ENCODE results near the gene UAP1. TPM values are rescaled to one million over a fixed set of nuclear protein-coding genes. Genes with fewer than 3 reads are reported as not detected.

UAP1 gene
- 27.4 TPM for total RNA-seq
- long read RNA-seq, transcript UAP1-201 (11 exons, 2,377 nt), result major isoform, 53 of 85 reads
- long read RNA-seq, partial matches to known transcripts, result 3 of 85 reads
- long read RNA-seq, other reads (novel, unspliced or antisense), result 27 of 85 reads

DNA sequence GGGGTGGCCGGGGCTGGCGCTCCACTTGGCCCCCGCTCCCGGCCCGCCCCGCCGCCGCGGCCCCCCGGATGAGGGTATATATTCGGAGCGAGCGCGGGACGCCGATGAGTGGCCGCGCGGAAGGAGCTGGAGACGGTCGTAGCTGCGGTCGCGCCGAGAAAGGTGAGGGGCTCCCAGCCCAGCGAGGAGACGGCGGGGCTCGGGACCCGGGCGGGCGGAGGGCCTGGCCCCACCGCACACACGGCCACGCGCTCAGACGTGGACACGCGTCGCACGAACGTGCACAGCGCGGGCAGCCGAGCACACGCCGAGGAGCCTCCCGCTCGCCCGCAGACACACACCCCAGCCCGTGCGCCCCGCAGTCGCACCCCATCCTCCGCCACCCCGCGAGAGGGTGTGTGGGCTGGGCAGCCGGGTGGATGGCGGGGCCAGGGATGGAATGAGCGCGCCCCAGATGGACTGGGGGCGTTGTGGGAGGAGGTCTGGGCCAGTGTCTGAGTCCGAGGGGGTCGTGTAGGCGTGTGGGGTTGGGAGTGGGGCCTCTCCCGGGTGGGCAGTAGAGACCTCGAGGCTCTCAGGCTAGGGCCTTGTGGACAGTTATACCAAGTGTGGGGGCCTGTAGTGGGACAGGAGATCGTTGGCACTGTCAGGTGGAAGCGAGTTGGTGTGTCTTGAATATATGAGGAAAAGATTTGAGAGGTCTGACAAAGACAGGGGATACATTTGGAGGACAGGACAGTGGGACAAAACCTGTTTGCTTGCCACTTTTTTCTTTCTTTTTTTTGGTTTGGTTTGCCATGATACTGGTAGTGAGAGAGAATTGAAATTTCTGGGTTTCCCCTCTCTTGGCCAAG is at the start of gene UAP1:
TSS of gene UAP1 (plus strand) at position 107 of the 854 bp plus-strand sequence. CDS start 4,347 bp downstream, outside the sequence.
- intact Hi-C loops (cut with DNase I), result no loop called here
- peak; percentile 40 for ATAC-seq (ENCODE audit: poor library complexity)
- DNase-seq, result no peak

DNA sequence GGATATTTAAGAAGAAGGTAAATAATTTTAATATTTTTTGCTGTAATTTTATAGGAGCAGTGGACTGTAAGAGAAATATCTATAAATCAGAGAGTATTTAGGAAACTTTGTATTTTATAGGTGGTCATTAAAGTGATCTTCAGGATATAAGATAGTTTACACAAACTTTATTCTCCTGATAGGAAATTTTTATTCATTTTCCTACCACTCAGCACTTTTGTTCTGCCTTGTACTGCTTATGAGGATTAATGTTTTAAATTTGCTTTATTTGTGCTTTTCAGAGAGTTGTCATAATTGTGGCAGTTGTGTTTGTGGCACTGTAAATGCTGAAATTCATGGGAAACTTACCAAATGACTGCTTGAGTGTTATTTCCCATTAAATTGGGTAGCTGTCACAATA is 34.2 kb upstream of the UAP1 start:
- no peak for ATAC-seq (ENCODE audit: poor library complexity)
- no peak for DNase-seq
- intact Hi-C loops (cut with DNase I), result no loop called here

DNA sequence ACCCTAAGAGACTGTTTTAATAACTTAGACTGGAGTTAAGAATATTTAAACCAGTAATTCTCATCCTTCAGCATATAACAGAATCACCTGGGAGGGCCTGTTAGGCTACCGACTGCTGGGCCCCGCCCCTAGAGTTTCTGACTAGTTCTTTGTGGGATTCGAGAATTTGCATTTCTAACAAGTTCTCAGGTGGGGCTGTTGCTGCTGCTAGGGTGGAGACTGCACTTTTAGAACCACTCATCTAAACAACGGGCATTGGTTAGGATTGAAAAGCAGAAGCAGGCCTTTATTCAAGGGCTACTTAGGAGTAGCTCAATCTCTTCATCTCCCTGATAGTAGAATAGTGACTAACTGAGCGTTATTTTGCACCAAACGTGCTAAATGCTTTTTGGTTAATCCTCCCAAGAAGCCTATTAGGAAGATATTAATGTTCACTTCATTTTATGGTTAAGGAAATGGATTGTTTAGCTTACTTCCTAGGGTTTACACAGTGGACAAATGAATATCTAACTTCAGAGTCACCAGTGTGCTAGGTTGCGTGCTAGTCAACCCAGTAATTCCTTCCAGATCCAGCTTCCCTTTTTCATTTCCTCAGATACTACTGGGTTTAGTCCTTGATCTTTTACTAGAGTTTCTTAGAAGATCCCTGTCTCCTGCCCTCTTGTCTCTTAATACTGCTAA is 31.1 kb upstream of the UAP1 start:
- no peak for ATAC-seq (ENCODE audit: poor library complexity)
- DNase-seq, result no peak
- intact Hi-C loops (cut with DNase I), result no loop called here

DNA sequence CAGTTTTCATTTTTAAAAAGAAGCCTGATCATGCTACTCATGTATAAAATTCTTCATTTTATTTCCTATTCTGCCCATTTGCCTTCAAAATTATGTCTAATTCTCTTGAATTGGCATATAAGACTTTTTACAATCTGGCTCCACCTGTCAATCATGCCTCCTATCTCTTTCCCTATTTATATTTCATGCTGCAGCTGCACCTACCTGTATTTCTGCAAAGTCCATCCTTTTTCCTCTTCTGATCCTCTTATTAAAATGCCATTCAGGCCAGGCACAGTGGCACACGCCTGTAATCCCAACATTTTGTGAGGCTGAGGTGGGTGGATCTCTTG is 30.6 kb upstream of the UAP1 start:
- DNase-seq (no peak), ATAC-seq (ENCODE audit: poor library complexity) (no peak)
- intact Hi-C loops (cut with DNase I), result no loop called here

DNA sequence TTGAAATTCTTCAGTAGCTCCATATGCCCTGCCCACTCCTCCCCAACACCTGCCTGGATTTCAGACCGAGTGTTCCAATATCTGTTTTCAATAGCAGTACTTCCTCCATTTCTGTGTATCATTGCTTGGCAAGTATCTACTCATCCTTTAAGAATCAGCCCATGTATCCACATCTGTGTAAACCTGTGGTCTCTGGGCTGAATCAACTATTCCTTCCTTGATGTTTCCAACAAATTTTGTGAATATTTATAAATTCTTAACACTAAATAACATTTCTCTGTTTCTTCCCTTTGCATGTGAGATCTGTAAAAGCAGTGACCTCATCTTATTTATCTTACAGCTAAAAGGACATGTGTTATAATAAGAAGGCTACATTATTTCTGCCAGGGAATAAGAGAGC is 26.0 kb upstream of the UAP1 start:
- ATAC-seq (ENCODE audit: poor library complexity) (no peak), DNase-seq (no peak)
- intact Hi-C loops (cut with DNase I), result no loop called here

DNA sequence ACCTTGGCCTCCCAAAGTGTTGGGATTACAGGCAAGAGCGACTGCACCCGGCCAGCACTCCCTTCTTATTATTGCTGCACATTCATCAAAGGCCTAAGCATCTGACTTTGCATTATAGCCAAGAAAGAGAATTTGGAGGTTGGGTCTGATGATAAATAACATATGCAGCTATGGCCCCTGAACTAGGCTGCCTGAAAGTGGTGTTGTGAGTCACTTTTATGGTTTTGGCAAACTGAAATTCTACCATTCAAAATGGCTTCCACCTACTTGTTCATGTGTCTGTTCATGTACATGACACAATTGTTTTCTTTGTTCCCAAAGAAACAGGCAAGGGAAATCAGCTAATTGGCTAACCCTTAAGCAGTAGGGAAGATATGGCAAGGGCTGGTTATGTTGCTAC is 25.0 kb upstream of the UAP1 start:
- intact Hi-C loops (cut with DNase I), result no loop called here
- DNase-seq (no peak), ATAC-seq (ENCODE audit: poor library complexity) (no peak)

DNA sequence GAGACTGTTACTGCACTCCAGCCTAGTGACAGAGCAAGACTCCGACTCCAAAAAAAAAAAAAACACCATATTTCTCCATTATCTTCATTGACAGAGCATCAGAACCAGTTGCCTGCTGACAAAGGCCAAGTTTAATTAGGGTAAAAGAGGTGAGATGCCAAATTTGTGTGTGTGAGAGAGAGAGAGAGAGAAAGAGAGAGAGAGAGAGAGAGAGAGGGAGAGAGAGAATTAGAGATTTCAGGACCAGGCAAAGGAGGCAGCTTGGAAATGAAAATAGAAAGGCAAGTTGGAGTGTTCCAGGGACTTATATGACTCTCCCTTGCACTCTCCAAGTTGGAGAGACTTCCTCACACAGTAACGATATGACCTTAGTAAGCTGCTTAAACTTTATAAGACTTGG is 24.3 kb upstream of the UAP1 start:
- DNase-seq (no peak), ATAC-seq (ENCODE audit: poor library complexity) (no peak)
- intact Hi-C loops (cut with DNase I), result no loop called here

DNA sequence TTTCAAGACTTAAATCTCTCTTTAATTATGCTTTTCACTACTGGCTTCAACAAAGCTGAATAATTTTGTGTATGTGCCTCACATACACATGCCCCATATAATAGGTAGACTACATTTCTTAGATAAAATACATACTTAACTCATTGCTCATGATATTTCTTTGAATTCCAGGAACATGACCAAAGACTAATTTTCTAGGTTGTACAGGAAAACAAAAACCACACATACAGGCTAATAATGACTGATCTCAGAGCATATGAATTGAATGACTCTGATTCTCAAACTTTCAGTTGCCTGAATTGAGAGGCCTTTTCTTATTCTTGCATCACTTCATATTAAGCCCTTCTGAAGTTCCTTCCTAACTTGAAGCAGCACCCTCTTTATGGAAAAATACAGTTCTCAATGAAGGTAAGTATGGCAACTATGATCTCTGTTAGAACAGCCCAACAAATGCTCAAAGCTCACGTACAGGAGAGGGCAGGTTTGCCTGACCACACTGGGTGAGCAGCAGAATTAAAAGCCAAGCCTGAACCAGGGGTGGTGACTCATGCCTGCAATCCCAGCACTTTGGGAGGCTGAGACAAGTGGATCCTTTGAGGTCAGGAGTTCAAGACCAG is 22.6 kb upstream of the UAP1 start:
- no peak for ATAC-seq (ENCODE audit: poor library complexity)
- DNase-seq, result no peak
- intact Hi-C loops (cut with DNase I), result no loop called here

DNA sequence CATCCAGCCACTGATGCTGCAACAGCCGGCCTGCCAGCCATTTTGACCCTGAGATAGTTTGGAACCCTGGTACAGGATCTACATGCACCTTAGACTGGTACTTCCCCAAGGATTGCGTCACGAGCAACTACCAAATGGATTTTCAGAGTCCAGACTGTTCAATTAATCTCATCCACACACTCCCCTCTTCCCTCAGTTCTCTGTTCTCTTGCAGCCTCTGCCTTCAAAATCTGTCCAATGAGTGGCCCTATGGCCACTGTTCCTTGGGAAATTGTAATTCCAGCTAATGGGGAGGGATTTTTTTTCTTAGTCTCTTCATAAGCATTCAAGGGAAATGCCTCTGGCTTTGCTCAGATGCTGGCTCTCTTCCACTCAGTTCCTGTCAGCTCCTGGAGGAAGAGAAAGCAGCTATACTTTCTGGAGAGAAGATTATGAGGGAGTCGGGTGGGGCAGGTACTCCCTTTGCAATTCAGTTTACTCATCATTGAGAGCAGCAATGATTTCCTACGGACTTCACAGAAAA is 19.8 kb upstream of the UAP1 start:
- DNase-seq, result no peak
- intact Hi-C loops (cut with DNase I), result no loop called here
- ATAC-seq (ENCODE audit: poor library complexity), result peak; percentile 79

DNA sequence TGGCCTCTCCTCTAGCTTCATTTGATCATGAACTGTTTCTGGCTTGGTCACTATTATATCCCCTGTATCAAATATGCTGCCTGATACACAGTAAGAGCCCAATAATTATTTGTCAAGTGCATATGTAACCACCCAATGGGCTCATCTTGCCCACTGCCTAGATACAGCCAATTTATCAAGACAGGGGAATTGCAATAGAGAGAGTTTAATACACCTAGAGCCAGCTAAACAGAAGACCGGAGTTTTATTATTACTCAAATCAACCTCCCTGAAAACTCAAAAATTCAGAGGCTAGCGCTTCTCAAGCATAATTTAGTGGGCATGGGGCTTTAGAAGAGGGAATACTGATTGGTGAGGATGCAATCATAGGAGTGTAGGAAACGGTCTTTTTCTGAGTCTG is 18.3 kb upstream of the UAP1 start:
- ATAC-seq (ENCODE audit: poor library complexity) (no peak), DNase-seq (no peak)
- intact Hi-C loops (cut with DNase I), result no loop called here

DNA sequence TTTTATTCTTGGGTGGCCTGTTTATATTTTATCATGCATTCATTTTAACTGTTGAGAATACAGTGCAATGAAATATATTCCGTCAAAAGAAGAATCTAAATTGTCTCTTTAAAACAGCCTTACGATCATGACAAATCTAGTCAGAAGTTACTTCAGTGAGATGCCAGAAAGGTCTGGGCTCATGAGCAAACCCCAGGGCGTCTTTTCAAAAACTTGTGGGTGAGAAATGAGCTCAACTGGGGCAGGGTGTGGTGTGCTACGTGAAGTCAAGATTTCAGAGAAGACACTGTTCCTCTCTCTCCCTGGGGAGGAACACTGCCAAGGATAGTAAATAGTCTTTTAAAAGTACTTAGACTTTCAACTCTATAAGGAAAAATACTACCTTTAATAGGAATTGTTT is 13.4 kb upstream of the UAP1 start:
- no peak for DNase-seq

DNA sequence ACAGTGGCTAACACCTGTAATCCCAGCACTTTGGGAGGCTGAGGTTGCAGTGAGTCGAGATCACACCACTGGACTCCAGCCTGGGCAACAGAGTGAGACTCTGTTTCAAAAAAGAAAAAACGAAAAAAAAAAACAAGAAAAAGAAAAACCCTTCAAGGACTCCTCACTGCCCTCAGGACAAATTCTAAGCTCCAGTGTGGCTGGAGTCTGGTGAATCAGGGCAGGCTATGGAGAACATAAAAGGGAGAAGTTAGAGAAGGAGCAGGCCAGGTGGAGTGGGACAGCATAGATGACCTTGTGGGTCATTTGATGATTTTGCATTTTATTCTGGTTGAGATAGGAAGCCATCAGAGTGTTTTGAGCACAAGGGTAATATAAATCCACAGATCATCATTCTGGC is 12.5 kb upstream of the UAP1 start:
- ATAC-seq (ENCODE audit: poor library complexity), result no peak
- no peak for DNase-seq
- intact Hi-C loops (cut with DNase I), result no loop called here

More for the DNA sequence above, 13.4 kb upstream of the UAP1 start:
- intact Hi-C loops (cut with DNase I), result no loop called here
- ATAC-seq (ENCODE audit: poor library complexity), result peak; percentile 72

DNA sequence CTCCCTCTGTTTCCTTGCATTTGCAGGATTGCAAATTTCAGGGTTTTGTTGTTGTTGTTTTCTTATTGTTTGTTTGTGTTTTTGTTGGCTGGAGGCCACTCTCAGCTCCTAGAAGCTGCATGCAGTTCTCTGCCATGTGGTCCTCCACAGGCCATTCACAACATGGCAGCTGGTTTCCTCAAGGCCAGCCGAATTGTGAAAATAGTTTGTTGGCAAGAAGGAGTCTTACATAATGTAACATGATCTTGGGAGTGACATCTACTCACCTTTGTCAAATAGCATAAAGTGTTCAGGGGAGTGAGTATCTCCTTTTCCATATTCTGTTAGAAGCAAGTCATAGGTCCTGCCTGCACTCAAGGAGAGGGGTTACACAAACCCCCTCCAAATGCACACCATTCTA is 10.6 kb upstream of the UAP1 start:
- ATAC-seq (ENCODE audit: poor library complexity) (no peak), DNase-seq (no peak)
- intact Hi-C loops (cut with DNase I), result no loop called here

DNA sequence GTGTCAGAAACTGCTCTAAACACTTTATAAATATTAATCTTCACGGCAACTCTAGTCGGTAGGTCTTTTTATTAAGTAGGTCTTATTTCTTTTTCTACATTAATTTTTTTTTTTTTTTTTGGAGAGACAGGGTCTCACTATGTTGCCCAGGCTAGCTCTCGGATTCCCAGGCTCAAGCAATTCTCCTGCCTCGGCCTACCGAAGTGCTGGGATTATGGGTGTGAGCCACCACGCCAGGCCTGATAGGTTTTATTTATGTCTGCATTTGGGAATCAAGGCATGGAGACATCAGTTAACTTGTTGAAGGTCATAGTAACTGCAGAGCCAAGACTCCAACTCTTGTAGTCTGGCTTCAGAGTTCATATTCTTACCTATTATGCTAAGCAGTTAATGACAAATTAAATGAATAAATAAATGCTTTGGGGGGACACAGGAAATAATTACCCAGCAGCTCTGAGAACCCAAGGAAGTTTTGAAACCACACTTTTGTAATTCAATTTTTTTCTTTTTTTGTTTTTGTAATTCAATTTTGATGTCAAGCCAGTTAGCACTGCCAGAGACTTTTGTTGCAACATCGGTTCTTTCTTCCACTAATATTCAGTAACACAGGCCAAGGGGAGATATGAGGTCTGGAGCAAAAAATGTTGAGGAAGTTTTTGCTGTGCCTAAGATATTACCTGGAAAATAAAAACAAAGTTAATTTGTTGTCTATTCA is 9.4 kb upstream of the UAP1 start:
- DNase-seq (no peak), ATAC-seq (ENCODE audit: poor library complexity) (peak; percentile 73)
- intact Hi-C loops (cut with DNase I), result no loop called here

DNA sequence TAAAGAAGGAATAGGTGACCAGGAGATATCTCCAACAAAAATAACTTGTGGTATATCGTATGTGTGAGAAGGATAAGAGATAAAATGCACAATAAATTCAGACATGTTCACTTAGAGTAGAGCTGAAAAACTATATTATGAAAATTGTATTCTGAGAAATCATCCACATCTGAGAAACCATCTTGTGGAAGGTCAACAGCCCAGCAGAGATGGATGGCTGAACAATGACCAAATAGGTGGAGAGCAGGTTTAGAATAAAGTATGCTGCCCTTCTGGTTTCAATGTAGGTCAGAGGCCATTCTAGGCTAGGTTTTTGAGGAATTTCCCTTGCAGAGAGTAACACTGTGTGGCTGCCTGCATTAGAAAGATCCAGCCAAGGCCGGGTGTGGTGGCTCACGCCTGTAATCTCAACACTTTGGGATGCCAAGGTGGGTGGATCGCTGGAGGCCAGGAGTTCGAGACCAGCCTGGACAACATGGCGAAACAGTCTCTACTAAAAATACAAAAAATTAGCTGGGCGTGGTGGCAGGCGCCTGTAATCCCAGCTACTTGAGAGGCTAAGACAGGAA is 8.8 kb upstream of the UAP1 start:
- intact Hi-C loops (cut with DNase I), result no loop called here
- ATAC-seq (ENCODE audit: poor library complexity) (peak; percentile 60), DNase-seq (no peak)

DNA sequence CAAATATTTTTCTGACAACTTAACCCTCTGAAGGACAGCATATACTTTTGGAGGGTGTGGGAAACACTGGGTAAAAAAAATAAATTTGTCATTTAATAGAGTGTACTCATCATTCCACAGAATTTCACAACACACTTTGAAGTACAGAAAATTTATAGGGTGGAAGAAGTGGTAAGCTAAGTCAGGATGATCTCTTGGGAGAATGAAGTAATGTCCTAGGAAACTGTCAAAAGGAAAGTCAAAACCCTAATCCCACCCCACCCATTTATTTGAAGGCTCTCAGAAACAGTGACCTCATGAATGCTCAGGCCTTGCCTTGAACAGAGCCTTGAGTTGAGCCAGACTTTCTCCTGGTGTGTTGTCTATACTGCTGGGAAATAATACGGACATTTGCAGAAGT is 7.3 kb upstream of the UAP1 start:
- ATAC-seq (ENCODE audit: poor library complexity) (peak; percentile 61), DNase-seq (no peak)
- intact Hi-C loops (cut with DNase I), result no loop called here

DNA sequence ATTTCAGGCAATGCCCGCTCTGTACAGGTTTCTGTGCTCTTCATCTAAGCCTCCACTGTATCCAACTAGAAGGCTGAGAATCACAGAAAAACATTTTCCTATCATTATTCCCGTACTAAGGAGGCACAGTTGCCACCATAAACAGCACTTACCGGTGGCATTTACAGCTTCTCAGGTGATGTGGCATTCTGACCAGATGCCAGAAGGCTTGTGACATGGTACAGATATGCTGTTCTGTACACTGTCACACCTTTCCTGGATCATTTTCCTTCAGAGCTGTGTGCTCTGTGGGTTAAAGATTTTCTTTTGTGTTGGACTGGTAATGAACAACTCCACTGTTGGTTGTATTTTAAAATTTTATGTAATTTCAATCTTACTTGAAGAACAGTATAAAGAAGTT is 4.0 kb upstream of the UAP1 start:
- intact Hi-C loops (cut with DNase I), result no loop called here
- DNase-seq, result no peak

DNA sequence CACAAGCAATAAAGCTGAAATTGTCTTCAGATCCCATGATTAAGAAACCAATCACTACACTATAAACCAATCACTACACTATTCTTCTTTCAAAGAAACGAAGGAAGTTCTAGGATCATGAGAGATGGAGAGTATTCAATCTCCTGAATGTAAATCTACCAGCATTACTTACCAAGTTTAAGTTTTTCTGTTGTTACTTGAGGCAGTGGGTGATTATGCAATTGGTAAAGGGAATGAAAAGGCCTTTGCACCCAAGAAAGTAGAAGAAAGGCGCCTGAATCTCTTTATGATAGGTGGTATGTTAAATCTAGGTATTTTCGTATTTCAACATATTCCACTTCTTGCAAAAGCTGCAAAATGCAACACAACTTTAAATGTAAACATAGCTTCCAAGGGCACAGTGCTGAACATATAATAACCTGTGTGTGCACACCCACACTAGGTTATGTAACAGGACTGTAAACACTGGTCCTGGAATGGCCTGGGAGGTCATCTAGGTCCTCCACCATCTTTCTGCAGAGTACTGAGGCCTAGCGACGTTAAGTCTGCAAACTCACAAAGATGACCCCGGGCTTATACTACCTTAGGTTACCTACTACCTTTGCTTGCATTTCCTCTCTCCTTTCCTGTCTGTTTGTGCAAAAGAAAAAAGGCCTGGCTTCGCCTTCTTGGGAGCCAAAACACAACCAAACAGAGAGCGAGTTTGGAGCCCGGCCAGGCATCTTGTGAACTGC is 1.1 kb upstream of the UAP1 start:
- ATAC-seq (ENCODE audit: poor library complexity), result peak; percentile 26
- intact Hi-C loops (cut with DNase I), result no loop called here
- DNase-seq, result no peak

More for the DNA sequence above, 4.0 kb upstream of the UAP1 start:
- no peak for ATAC-seq (ENCODE audit: poor library complexity)

Data from Right ventricle myocardium superior (tissue), 1 donor.